Measurements from ENCODE around the gene KDM4C.

KDM4C gene

DNA sequence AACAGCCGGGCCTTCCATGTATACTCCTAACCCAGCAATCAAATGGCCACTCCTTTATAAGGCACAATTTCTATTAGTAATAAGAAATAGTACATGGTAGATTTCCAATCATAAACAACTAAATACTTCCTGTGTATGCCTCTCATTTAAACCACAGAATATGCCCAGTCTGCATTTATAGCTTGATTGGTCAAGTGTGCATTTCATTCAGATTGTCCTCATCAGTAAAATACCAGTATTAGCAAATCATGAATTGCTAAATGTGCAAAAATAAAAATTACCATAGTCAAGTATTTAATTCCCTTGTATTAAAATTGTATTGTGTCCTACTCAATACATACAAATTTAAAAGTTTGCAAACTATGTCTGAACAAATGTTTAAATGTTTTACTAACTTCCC lies 406.2 kb downstream of the KDM4C start:
- no peaks in the 10 kb centered on the region for H3K27me3 ChIP-seq (ENCODE audit: insufficient read depth, low read length, poor library complexity)
- no peaks in the 10 kb centered on the region for H4K20me1 ChIP-seq (ENCODE audit: insufficient read depth, low read length)
- no peak overlapping the region for H3K4me3 ChIP-seq (ENCODE audit: low read depth in 1 of 2, low read length in 2 of 2)
- H3K36me3 ChIP-seq (ENCODE audit: insufficient read depth, low read length): peaks cover 12% of the 10 kb centered on the region; the same call in 1 of the 2 replicates
- no peak for DNase-seq
- no peak for ATAC-seq (ENCODE audit: insufficient read depth, low read depth)
- H3K79me2 ChIP-seq (ENCODE audit: insufficient read depth, low read length): no peaks in the 10 kb centered on the region
- no peaks in the 10 kb centered on the region for H3K9me3 ChIP-seq (ENCODE audit: insufficient read depth, low read length, severe bottlenecking)
- TF ChIP-seq, protein P1, sequence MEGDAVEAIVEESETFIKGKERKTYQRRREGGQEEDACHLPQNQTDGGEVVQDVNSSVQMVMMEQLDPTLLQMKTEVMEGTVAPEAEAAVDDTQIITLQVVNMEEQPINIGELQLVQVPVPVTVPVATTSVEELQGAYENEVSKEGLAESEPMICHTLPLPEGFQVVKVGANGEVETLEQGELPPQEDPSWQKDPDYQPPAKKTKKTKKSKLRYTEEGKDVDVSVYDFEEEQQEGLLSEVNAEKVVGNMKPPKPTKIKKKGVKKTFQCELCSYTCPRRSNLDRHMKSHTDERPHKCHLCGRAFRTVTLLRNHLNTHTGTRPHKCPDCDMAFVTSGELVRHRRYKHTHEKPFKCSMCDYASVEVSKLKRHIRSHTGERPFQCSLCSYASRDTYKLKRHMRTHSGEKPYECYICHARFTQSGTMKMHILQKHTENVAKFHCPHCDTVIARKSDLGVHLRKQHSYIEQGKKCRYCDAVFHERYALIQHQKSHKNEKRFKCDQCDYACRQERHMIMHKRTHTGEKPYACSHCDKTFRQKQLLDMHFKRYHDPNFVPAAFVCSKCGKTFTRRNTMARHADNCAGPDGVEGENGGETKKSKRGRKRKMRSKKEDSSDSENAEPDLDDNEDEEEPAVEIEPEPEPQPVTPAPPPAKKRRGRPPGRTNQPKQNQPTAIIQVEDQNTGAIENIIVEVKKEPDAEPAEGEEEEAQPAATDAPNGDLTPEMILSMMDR (IDR thresholded peaks at IDR 0.05; ENCODE audit: borderline replicate concordance, extremely low read depth, low read length, poor library complexity, severe bottlenecking): no peak
- TF ChIP-seq EZH2 (IDR thresholded peaks at IDR 0.05; ENCODE audit: borderline replicate concordance, low read depth, low read length, severe bottlenecking): no peak
- H3K27ac ChIP-seq (ENCODE audit: low read length): no peak overlapping the region
- no peak overlapping the region for H3K9ac ChIP-seq (ENCODE audit: low read depth, low read length)
- H3K4me2 ChIP-seq (ENCODE audit: insufficient read depth, low read length): no peak overlapping the region
- no peak overlapping the region for H2AFZ ChIP-seq (ENCODE audit: low read depth, low read length)
- no peaks in the 10 kb centered on the region for H3K4me1 ChIP-seq (ENCODE audit: insufficient read depth, low read length)

DNA sequence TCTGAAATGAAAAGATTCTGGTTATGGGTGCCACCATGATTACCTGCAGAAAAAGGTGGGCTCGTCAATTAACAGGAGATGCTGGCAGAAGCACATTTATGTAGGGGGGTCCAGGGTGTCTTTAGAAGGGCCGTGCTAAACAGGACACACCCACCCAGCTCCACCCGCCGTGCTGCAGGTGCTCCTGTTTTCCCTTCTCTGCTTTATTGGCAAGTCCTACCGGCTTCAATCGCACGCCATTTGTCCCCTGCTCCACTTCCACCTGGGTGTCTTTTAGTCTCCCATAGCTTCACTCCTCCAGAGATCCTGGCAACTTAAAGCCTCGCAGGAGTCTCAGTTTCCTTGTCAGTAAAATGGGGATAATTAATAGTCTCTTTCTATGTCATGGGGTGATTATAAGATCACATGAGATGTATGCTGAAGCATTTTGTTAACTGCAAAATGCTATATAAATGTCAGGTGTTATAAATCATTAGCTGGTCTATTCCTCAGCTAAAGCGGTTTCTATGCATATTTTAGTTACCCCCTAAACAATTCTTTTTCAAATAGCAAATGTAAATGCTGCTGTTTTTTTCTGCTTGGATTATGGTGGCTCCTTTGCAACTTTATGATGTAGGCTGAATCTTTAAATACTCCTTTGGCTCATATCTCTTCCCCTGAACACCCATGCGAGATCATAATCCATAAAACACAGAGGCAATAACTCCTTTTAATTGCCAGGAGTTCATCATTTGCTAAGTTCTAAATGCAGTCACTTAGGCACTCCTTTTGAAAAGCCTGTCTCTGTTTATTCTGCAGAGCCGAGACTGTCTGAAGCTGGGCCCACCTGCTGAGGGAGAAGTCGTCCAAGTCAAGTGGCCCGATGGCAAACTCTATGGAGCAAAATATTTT lies 406.9 kb downstream of the KDM4C start:
- no peaks in the 10 kb centered on the region for H3K4me1 ChIP-seq (ENCODE audit: insufficient read depth, low read length)
- no peak overlapping the region for H2AFZ ChIP-seq (ENCODE audit: low read depth, low read length)
- peaks cover 16% of the 10 kb centered on the region; the same call in 1 of the 2 replicates for H3K36me3 ChIP-seq (ENCODE audit: insufficient read depth, low read length)
- H3K27me3 ChIP-seq (ENCODE audit: insufficient read depth, low read length, poor library complexity): no peaks in the 10 kb centered on the region
- no peak for ATAC-seq (ENCODE audit: insufficient read depth, low read depth)
- H3K9ac ChIP-seq (ENCODE audit: low read depth, low read length): no peak overlapping the region
- no peaks in the 10 kb centered on the region for H3K9me3 ChIP-seq (ENCODE audit: insufficient read depth, low read length, severe bottlenecking)
- H4K20me1 ChIP-seq (ENCODE audit: insufficient read depth, low read length): no peaks in the 10 kb centered on the region
- H3K4me2 ChIP-seq (ENCODE audit: insufficient read depth, low read length): no peak overlapping the region
- TF ChIP-seq EZH2 (IDR thresholded peaks at IDR 0.05; ENCODE audit: borderline replicate concordance, low read depth, low read length, severe bottlenecking): no peak
- TF ChIP-seq, protein P1 (IDR thresholded peaks at IDR 0.05; ENCODE audit: borderline replicate concordance, extremely low read depth, low read length, poor library complexity, severe bottlenecking): no peak
- no peaks in the 10 kb centered on the region for H3K79me2 ChIP-seq (ENCODE audit: insufficient read depth, low read length)
- H3K4me3 ChIP-seq (ENCODE audit: low read depth in 1 of 2, low read length in 2 of 2): no peak overlapping the region
- DNase-seq: no peak
- no peak overlapping the region for H3K27ac ChIP-seq (ENCODE audit: low read length)

DNA sequence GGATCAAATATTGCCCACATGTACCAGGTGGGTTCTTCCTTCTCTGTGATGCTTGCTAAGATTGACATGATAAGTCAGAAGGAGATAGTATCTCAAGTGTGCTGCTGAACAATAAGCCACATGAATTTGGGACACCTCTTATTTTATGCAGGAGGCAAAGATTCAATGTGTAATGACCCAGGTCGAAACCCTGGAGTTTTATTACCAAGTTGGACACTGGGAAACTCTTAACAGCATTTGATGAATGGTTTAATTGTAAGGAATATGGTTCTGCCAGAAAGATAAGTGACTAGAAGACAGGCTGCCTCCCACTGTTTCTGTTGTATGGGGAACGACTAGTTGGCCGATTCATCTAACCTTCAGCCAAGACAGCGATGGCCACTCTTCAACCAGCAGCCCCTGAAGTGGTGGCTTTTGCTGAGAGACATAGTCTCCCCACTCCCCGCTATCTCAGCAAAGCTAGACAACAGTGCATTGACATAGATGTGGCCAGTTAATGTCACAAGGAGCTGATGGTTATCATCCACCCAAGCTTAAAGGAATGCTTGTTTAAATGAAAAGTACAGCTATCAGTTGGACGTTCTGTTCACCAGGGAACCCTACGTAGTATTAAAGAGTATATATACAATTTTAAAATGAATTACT lies 407.7 kb downstream of the KDM4C start:
- no peak overlapping the region for H3K4me3 ChIP-seq (ENCODE audit: low read depth in 1 of 2, low read length in 2 of 2)

More for the DNA sequence above, 407.7 kb downstream of the KDM4C start:
- ATAC-seq (ENCODE audit: insufficient read depth, low read depth) (no peak), DNase-seq (no peak)
- Histone ChIP-seq H4K20me1 (ENCODE audit: insufficient read depth, low read length) (no peaks in the 10 kb centered on the region), H3K4me1 (ENCODE audit: insufficient read depth, low read length) (no peaks in the 10 kb centered on the region), H3K9ac (ENCODE audit: low read depth, low read length) (no peak overlapping the region), H3K27me3 (ENCODE audit: insufficient read depth, low read length, poor library complexity) (no peaks in the 10 kb centered on the region), H3K9me3 (ENCODE audit: insufficient read depth, low read length, severe bottlenecking) (no peaks in the 10 kb centered on the region), H3K36me3 (ENCODE audit: insufficient read depth, low read length) (peaks cover 19% of the 10 kb centered on the region; the same call in 1 of the 2 replicates), H2AFZ (ENCODE audit: low read depth, low read length) (no peak overlapping the region), H3K27ac (ENCODE audit: low read length) (no peak overlapping the region), H3K79me2 (ENCODE audit: insufficient read depth, low read length) (no peaks in the 10 kb centered on the region), H3K4me2 (ENCODE audit: insufficient read depth, low read length) (no peak overlapping the region)
- TF ChIP-seq, protein P1 (IDR thresholded peaks at IDR 0.05; ENCODE audit: borderline replicate concordance, extremely low read depth, low read length, poor library complexity, severe bottlenecking): no peak
- no peak for TF ChIP-seq EZH2 (IDR thresholded peaks at IDR 0.05; ENCODE audit: borderline replicate concordance, low read depth, low read length, severe bottlenecking)

Measured in DND-41 (cell line).